ENCODE measurements around the gene COL9A3. TPM values are rescaled to one million over a fixed set of nuclear protein-coding genes. Genes with fewer than 3 reads are reported as not detected.
A peak's percentile ranks its signal among the peaks of the same experiment; 100 is the strongest.

Gene COL9A3
- total RNA-seq, 1 donor from 2014 or later = 1.1 TPM

GRCh38 chr20:62812907-62813200 is 4.0 kb upstream of the COL9A3 start:
- ATAC-seq = no peak
- TF ChIP-seq CTCF (IDR thresholded peaks at IDR 0.05) = no peak
- H3K9me3 ChIP-seq = no peaks in the 10 kb centered on the region
- peaks cover 34% of the 10 kb centered on the region for H3K27me3 ChIP-seq
- H3K4me1 ChIP-seq = peaks cover 19% of the 10 kb centered on the region
- peaks cover 51% of the 10 kb centered on the region for H3K36me3 ChIP-seq
- no peak overlapping the region for H3K4me3 ChIP-seq
- intact Hi-C loops (cut with DNase I) = no loop called here
- DNase-seq = no peak
- H3K27ac ChIP-seq = no peak overlapping the region

GRCh38 chr20:62813588-62813987 is 3.3 kb upstream of the COL9A3 start:
- H3K36me3 ChIP-seq = peaks cover 44% of the 10 kb centered on the region
- no peak for TF ChIP-seq CTCF (IDR thresholded peaks at IDR 0.05)
- H3K9me3 ChIP-seq = no peaks in the 10 kb centered on the region
- peaks cover 20% of the 10 kb centered on the region for H3K4me1 ChIP-seq
- H3K4me3 ChIP-seq = no peak overlapping the region
- intact Hi-C loops (cut with DNase I) = no loop called here
- peaks cover 41% of the 10 kb centered on the region for H3K27me3 ChIP-seq
- no peak for ATAC-seq
- no peak overlapping the region for H3K27ac ChIP-seq
- no peak for DNase-seq

- Histone ChIP-seq H3K9me3 (no peaks in the 10 kb centered on the region), H3K27me3 (peaks cover 47% of the 10 kb centered on the region), H3K4me3 (no peak overlapping the region), H3K27ac (no peak overlapping the region), H3K4me1 (peaks cover 26% of the 10 kb centered on the region), H3K36me3 (peaks cover 38% of the 10 kb centered on the region)
- ATAC-seq = no peak
- no peak for DNase-seq
- no peak for TF ChIP-seq CTCF (IDR thresholded peaks at IDR 0.05)
- intact Hi-C loops (cut with DNase I) = no loop called here
Measured at GRCh38 chr20:62814060-62814708, 2.7 kb upstream of the COL9A3 start.

GRCh38 chr20:62814709-62815065 is 2.2 kb upstream of the COL9A3 start:
- H3K4me3 ChIP-seq = no peak overlapping the region
- H3K4me1 ChIP-seq = peaks cover 28% of the 10 kb centered on the region
- no peaks in the 10 kb centered on the region for H3K9me3 ChIP-seq
- DNase-seq (no peak), ATAC-seq (no peak)
- H3K27ac ChIP-seq = no peak overlapping the region
- intact Hi-C loops (cut with DNase I) = no loop called here
- H3K36me3 ChIP-seq = peaks cover 33% of the 10 kb centered on the region
- no peak for TF ChIP-seq CTCF (IDR thresholded peaks at IDR 0.05)
- H3K27me3 ChIP-seq = peaks cover 50% of the 10 kb centered on the region

- ATAC-seq (peak; percentile 4), DNase-seq (no peak)
- Histone ChIP-seq H3K27ac (no peak overlapping the region), H3K9me3 (no peaks in the 10 kb centered on the region), H3K4me1 (peaks cover 28% of the 10 kb centered on the region), H3K36me3 (peaks cover 27% of the 10 kb centered on the region), H3K4me3 (no peak overlapping the region), H3K27me3 (peaks cover 50% of the 10 kb centered on the region)
- TF ChIP-seq CTCF (IDR thresholded peaks at IDR 0.05) = no peak
- intact Hi-C loops (cut with DNase I) = no loop called here
Measured at GRCh38 chr20:62815066-62815991, 1.5 kb upstream of the COL9A3 start.
